Measurements from ENCODE around the gene ATP8B4. TPM values are rescaled to one million over a fixed set of nuclear protein-coding genes. Genes with fewer than 3 reads are reported as not detected.

Gene ATP8B4
- total and polyA plus RNA-seq, 10 donors, result 1.7 to 42.8 (median 27.7) TPM

GRCh38 chr15:50120729-50121128, 1.7 kb upstream of the ATP8B4 start:
- no peak overlapping the region for H3K27ac ChIP-seq
- H3K36me3 ChIP-seq, result no peaks in the 10 kb centered on the region
- no peaks in the 10 kb centered on the region for H3K27me3 ChIP-seq (replicated peaks in 1 of 7)
- intact Hi-C loops (cut with DNase I; ENCODE audit: low total_unique reads), result no loop called here
- peaks cover 0 to 14% (median 0%) of the 10 kb centered on the region in 8 donors for H3K9me3 ChIP-seq
- H3K4me3 ChIP-seq, result no peak overlapping the region
- peaks cover 0 to 36% (median 1%) of the 10 kb centered on the region in 6 donors for H3K4me1 ChIP-seq
- DNase-seq, result no peak
- TF ChIP-seq POLR2AphosphoS5 (IDR thresholded peaks at IDR 0.05) (no peak), POLR2A (IDR thresholded peaks at IDR 0.05) (no peak), CTCF (IDR thresholded peaks at IDR 0.05 in 8 of 11, conservative IDR thresholded peaks at IDR 0.05 in 3 of 11) (no peak)

GRCh38 chr15:50117431-50118027, 1.5 kb downstream of the ATP8B4 start:
- no peak for TF ChIP-seq POLR2A (IDR thresholded peaks at IDR 0.05)
- no peak for TF ChIP-seq CTCF (IDR thresholded peaks at IDR 0.05 in 8 of 11, conservative IDR thresholded peaks at IDR 0.05 in 3 of 11)
- TF ChIP-seq POLR2AphosphoS5 (IDR thresholded peaks at IDR 0.05), result no peak
- H3K4me1 ChIP-seq, result peaks cover 0 to 65% (median 1%) of the 10 kb centered on the region in 6 donors

GRCh38 chr15:50116477-50116876, 2.6 kb downstream of the ATP8B4 start:
- peaks cover 0 to 6% (median 0%) of the 10 kb centered on the region in 8 donors for H3K9me3 ChIP-seq
- no peaks in the 10 kb centered on the region for H3K27me3 ChIP-seq (replicated peaks in 1 of 7)
- WGBS, 5 donors, result 19 to 48% (median 25%) methylated on average over 3 of the region's 3 CpGs
- H3K27ac ChIP-seq, result peak overlapping the region in 2 of 8 donors; percentile 85 to 93
- no peak for TF ChIP-seq POLR2AphosphoS5 (IDR thresholded peaks at IDR 0.05)
- peak in 4 of 11 experiments; percentile 12 to 47 (median 38) for TF ChIP-seq CTCF (IDR thresholded peaks at IDR 0.05 in 8 of 11, conservative IDR thresholded peaks at IDR 0.05 in 3 of 11)
- no peak for TF ChIP-seq POLR2A (IDR thresholded peaks at IDR 0.05)
- no peaks in the 10 kb centered on the region for H3K36me3 ChIP-seq
- H3K4me3 ChIP-seq, result no peak overlapping the region
- H3K4me1 ChIP-seq, result peaks cover 0 to 76% (median 1%) of the 10 kb centered on the region in 6 donors
- intact Hi-C loops (cut with DNase I; ENCODE audit: low total_unique reads), result no loop called here
- DNase-seq, result no peak

More at GRCh38 chr15:50117431-50118027, 1.5 kb downstream of the ATP8B4 start:
- Histone ChIP-seq H3K27ac (peak overlapping the region in 2 of 8 donors; percentile 66 to 93), H3K27me3 (replicated peaks in 1 of 7) (no peaks in the 10 kb centered on the region), H3K36me3 (no peaks in the 10 kb centered on the region), H3K4me3 (no peak overlapping the region), H3K9me3 (peaks cover 0 to 6% (median 0%) of the 10 kb centered on the region in 8 donors)
- no peak for DNase-seq
- intact Hi-C loops (cut with DNase I; ENCODE audit: low total_unique reads), result no loop called here

- peak; percentile 77 for DNase-seq
- Histone ChIP-seq H3K4me1 (peaks cover 0 to 75% (median 3%) of the 10 kb centered on the region in 6 donors), H3K4me3 (peak overlapping the region in 2 of 8 donors; percentile 5 to 37), H3K27me3 (replicated peaks in 1 of 7) (no peaks in the 10 kb centered on the region), H3K9me3 (peaks cover 0 to 6% (median 0%) of the 10 kb centered on the region in 8 donors), H3K36me3 (no peaks in the 10 kb centered on the region), H3K27ac (peak overlapping the region in 7 of 8 donors; percentile 44 to 94 (median 79))
- no peak for TF ChIP-seq CTCF (IDR thresholded peaks at IDR 0.05 in 8 of 11, conservative IDR thresholded peaks at IDR 0.05 in 3 of 11)
- no peak for TF ChIP-seq POLR2AphosphoS5 (IDR thresholded peaks at IDR 0.05)
- TF ChIP-seq POLR2A (IDR thresholded peaks at IDR 0.05), result no peak
- intact Hi-C loops (cut with DNase I; ENCODE audit: low total_unique reads), result no loop called here
- 30 to 53% (median 41%) methylated on average over 4 of the region's 4 CpGs for WGBS, 5 donors
These were observed 4.8 kb downstream of the ATP8B4 start for GRCh38 chr15:50113992-50114780.

All from spleen (tissue), 11 donors.